T-helper 17 cell (primary cell): Measurements from ENCODE around the gene MIS18A. TPM values are rescaled to one million over a fixed set of nuclear protein-coding genes. Genes with fewer than 3 reads are reported as not detected.
"Not testable (repeated sequence)": the region's sequence is repeated elsewhere in the genome, so short reads cannot be mapped to it uniquely, and the experiment has no call there.

ENCODE experiments used
- ATAC-seq: fragments of 150-1000 bp; cut with Tn5 transposase; 2 replicates; pipeline ENCODE4 v1.10.0; 2021; ENCODE audit warnings: mild to moderate bottlenecking, moderate library complexity
- DNase-seq, 3 donors: peaks; one replicate each; pipeline versions ENCODE4 v3.0.0 to v3.0.0-alpha.2; 2020 to 2021
- H3K9me3 ChIP-seq: one replicate; pipeline ENCODE4 v1.7.0; 2013; ENCODE audit warnings: low read length, mild to moderate bottlenecking; ENCODE audit not compliant: control insufficient read depth, poor library complexity, severe bottlenecking
- H3K27ac Mint-ChIP-seq: one replicate; pipeline ENCODE4 v1.8.0; 2022; ENCODE audit warnings: mild to moderate bottlenecking, moderate library complexity, mixed read lengths
- H3K27me3 Mint-ChIP-seq: one replicate; pipeline ENCODE4 v1.8.0; 2022; ENCODE audit warnings: mixed read lengths
- H3K36me3 Mint-ChIP-seq: one replicate; pipeline ENCODE4 v1.8.0; 2022; ENCODE audit warnings: low read depth, mixed read lengths
- H3K4me1 Mint-ChIP-seq: one replicate; pipeline ENCODE4 v1.8.0; 2022; ENCODE audit warnings: mild to moderate bottlenecking, mixed read lengths
- H3K4me3 Mint-ChIP-seq: one replicate; pipeline ENCODE4 v1.8.0; 2022; ENCODE audit warnings: mild to moderate bottlenecking, moderate library complexity, mixed read lengths
- total RNA-seq, 4 donors: library from RNA in 2 of 4; stranded (reverse) in 2 of 4; gene quantifications; one replicate each; pipeline ENCODE4 v1.2.3 and lab custom pipeline; 2022 to 2026

The MIS18A gene
- total RNA-seq, 2 donors from 2014 or later, result 2.8 TPM

GRCh38 chr21:32312976-32313375 lies 34.1 kb upstream of the MIS18A start:
- no peaks in the 10 kb centered on the region for H3K9me3 ChIP-seq
- H3K4me1 Mint-ChIP-seq, result no peaks in the 10 kb centered on the region
- ATAC-seq, result no peak
- no peak for DNase-seq
- no peak overlapping the region for H3K4me3 Mint-ChIP-seq
- no peaks in the 10 kb centered on the region for H3K27me3 Mint-ChIP-seq
- H3K36me3 Mint-ChIP-seq, result no peaks in the 10 kb centered on the region
- no peak overlapping the region for H3K27ac Mint-ChIP-seq

- Mint-ChIP-seq H3K36me3 (no peaks in the 10 kb centered on the region), H3K4me3 (no peak overlapping the region), H3K27me3 (no peaks in the 10 kb centered on the region), H3K4me1 (no peaks in the 10 kb centered on the region), H3K27ac (no peak overlapping the region)
- no peak for DNase-seq
- no peak for ATAC-seq
- no peaks in the 10 kb centered on the region for H3K9me3 ChIP-seq
Observed at GRCh38 chr21:32312326-32312725, 33.5 kb upstream of the MIS18A start.

GRCh38 chr21:32311621-32312020 lies 32.8 kb upstream of the MIS18A start:
- H3K27ac Mint-ChIP-seq, result no peak overlapping the region
- DNase-seq, result no peak
- ATAC-seq, result no peak

GRCh38 chr21:32310976-32311375 lies 32.1 kb upstream of the MIS18A start:
- not testable (repeated sequence) for H3K27me3 Mint-ChIP-seq, H3K4me1 Mint-ChIP-seq, ATAC-seq, H3K9me3 ChIP-seq, H3K27ac Mint-ChIP-seq, DNase-seq, H3K4me3 Mint-ChIP-seq, H3K36me3 Mint-ChIP-seq

More at GRCh38 chr21:32311621-32312020, 32.8 kb upstream of the MIS18A start:
- no peaks in the 10 kb centered on the region for H3K9me3 ChIP-seq
- Mint-ChIP-seq H3K4me1 (no peaks in the 10 kb centered on the region), H3K36me3 (no peaks in the 10 kb centered on the region), H3K4me3 (no peak overlapping the region), H3K27me3 (no peaks in the 10 kb centered on the region)

- no peaks in the 10 kb centered on the region for H3K36me3 Mint-ChIP-seq
- ATAC-seq, result no peak
- H3K27ac Mint-ChIP-seq, result no peak overlapping the region
- no peak for DNase-seq
- H3K4me1 Mint-ChIP-seq, result peaks cover 2% of the 10 kb centered on the region
- H3K27me3 Mint-ChIP-seq, result no peaks in the 10 kb centered on the region
- no peaks in the 10 kb centered on the region for H3K9me3 ChIP-seq
- no peak overlapping the region for H3K4me3 Mint-ChIP-seq
Observed at GRCh38 chr21:32309906-32310460, 31.1 kb upstream of the MIS18A start.

GRCh38 chr21:32308696-32309095 lies 29.8 kb upstream of the MIS18A start:
- ATAC-seq, result no peak
- no peak for DNase-seq
- Mint-ChIP-seq H3K4me3 (no peak overlapping the region), H3K27ac (no peak overlapping the region), H3K4me1 (peaks cover 2% of the 10 kb centered on the region), H3K36me3 (no peaks in the 10 kb centered on the region), H3K27me3 (no peaks in the 10 kb centered on the region)
- H3K9me3 ChIP-seq, result no peaks in the 10 kb centered on the region

GRCh38 chr21:32307706-32308105 lies 28.9 kb upstream of the MIS18A start:
- Mint-ChIP-seq H3K27me3 (no peaks in the 10 kb centered on the region), H3K4me3 (no peak overlapping the region), H3K4me1 (peaks cover 2% of the 10 kb centered on the region), H3K36me3 (peaks cover 2% of the 10 kb centered on the region), H3K27ac (no peak overlapping the region)
- no peaks in the 10 kb centered on the region for H3K9me3 ChIP-seq
- DNase-seq (no peak), ATAC-seq (no peak)

- Mint-ChIP-seq H3K27ac (no peak overlapping the region), H3K36me3 (peaks cover 2% of the 10 kb centered on the region), H3K4me1 (peaks cover 2% of the 10 kb centered on the region), H3K27me3 (no peaks in the 10 kb centered on the region), H3K4me3 (no peak overlapping the region)
- no peak for DNase-seq
- ATAC-seq, result no peak
- no peaks in the 10 kb centered on the region for H3K9me3 ChIP-seq
Observed at GRCh38 chr21:32306021-32306780, 27.4 kb upstream of the MIS18A start.

DNA sequence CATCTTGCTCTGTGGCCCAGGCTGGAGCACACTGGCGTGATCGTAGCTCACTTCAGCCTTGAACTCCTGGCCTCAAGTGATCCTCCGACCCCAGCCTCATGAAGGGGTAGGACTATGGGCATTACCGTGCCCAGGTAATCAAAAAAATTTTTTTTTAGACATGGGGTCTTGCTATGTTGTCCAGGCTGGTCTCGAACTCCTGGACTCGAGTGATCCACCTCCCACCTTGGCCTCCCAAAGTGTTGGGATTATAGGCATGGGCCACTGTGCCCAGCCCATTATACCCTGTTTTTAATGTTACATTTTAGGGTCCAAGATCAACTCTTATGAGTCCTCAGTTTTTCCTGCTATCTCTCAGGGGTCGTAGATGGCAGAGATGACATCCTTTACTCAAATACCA lies 26.1 kb upstream of the MIS18A start:
- peaks cover 2% of the 10 kb centered on the region for H3K36me3 Mint-ChIP-seq

GRCh38 chr21:32303385-32303784 lies 24.5 kb upstream of the MIS18A start:
- H3K4me3 Mint-ChIP-seq, result no peak overlapping the region
- peaks cover 2% of the 10 kb centered on the region for H3K4me1 Mint-ChIP-seq
- ATAC-seq, result no peak
- H3K27ac Mint-ChIP-seq, result no peak overlapping the region
- H3K27me3 Mint-ChIP-seq, result no peaks in the 10 kb centered on the region
- no peaks in the 10 kb centered on the region for H3K9me3 ChIP-seq
- H3K36me3 Mint-ChIP-seq, result peaks cover 2% of the 10 kb centered on the region
- DNase-seq, result no peak

More for the DNA sequence above, 26.1 kb upstream of the MIS18A start:
- Mint-ChIP-seq H3K4me1 (peaks cover 2% of the 10 kb centered on the region), H3K27me3 (no peaks in the 10 kb centered on the region), H3K27ac (no peak overlapping the region), H3K4me3 (no peak overlapping the region)
- H3K9me3 ChIP-seq, result no peaks in the 10 kb centered on the region
- no peak for DNase-seq
- no peak for ATAC-seq

- no peak overlapping the region for H3K4me3 Mint-ChIP-seq
- H3K27me3 Mint-ChIP-seq, result no peaks in the 10 kb centered on the region
- H3K9me3 ChIP-seq, result no peaks in the 10 kb centered on the region
- ATAC-seq (no peak), DNase-seq (no peak)
- peaks cover 2% of the 10 kb centered on the region for H3K4me1 Mint-ChIP-seq
- H3K27ac Mint-ChIP-seq, result no peak overlapping the region
- H3K36me3 Mint-ChIP-seq, result peaks cover 2% of the 10 kb centered on the region
Observed at GRCh38 chr21:32302560-32302959, 23.7 kb upstream of the MIS18A start.

GRCh38 chr21:32301596-32301995 lies 22.7 kb upstream of the MIS18A start:
- Mint-ChIP-seq H3K27me3 (no peaks in the 10 kb centered on the region), H3K27ac (no peak overlapping the region), H3K4me3 (no peak overlapping the region), H3K36me3 (peaks cover 2% of the 10 kb centered on the region), H3K4me1 (peaks cover 2% of the 10 kb centered on the region)
- DNase-seq, result no peak
- H3K9me3 ChIP-seq, result no peaks in the 10 kb centered on the region
- no peak for ATAC-seq

GRCh38 chr21:32300117-32300681 lies 21.4 kb upstream of the MIS18A start:
- no peak overlapping the region for H3K27ac Mint-ChIP-seq
- peaks cover 2% of the 10 kb centered on the region for H3K36me3 Mint-ChIP-seq
- no peak overlapping the region for H3K4me3 Mint-ChIP-seq
- no peaks in the 10 kb centered on the region for H3K27me3 Mint-ChIP-seq
- no peaks in the 10 kb centered on the region for H3K4me1 Mint-ChIP-seq
- H3K9me3 ChIP-seq, result no peaks in the 10 kb centered on the region
- DNase-seq (no peak), ATAC-seq (no peak)

DNA sequence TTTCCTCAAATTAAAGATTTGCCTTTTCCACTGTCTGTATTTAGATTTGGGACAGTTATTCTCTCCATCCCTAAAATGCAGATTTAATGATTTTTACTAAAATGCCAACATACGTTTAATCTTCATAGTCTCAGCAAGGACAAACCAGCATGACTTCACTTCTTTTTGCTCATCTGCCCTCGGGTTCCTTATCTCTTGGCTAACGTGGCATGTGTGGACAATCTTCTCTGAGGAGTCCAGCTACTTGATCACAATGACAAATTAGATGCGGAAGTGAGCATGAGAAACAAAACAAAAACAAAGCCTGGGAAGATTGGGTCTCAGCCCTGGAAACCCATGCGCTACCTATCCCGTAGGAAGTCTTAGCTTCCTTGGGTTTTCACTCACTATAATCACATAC lies 20.8 kb upstream of the MIS18A start:
- Mint-ChIP-seq H3K27me3 (no peaks in the 10 kb centered on the region), H3K36me3 (peaks cover 2% of the 10 kb centered on the region), H3K4me1 (no peaks in the 10 kb centered on the region), H3K27ac (no peak overlapping the region), H3K4me3 (no peak overlapping the region)
- H3K9me3 ChIP-seq, result no peaks in the 10 kb centered on the region
- DNase-seq, result no peak
- no peak for ATAC-seq
